GM12891 (cell line): ENCODE data around the gene NCEH1.

ENCODE experiments used
- POLR2A ChIP-seq: IDR thresholded peaks from 2 replicates; pipeline ENCODE4 v1.6.1; 2011; ENCODE audit warnings: low read depth, low read length, control low read depth
- POLR2AphosphoS5 ChIP-seq: IDR thresholded peaks from 2 replicates; pipeline ENCODE4 v1.6.1; 2011; ENCODE audit warnings: low read depth, low read length, control low read depth
- POU2F2 ChIP-seq: IDR thresholded peaks from 2 replicates; pipeline ENCODE4 v1.6.1; 2011; ENCODE audit warnings: low read depth, mild to moderate bottlenecking, control low read depth, low read length, moderate library complexity
- TAF1 ChIP-seq: IDR thresholded peaks from 2 replicates; pipeline ENCODE4 v1.6.1; 2011; ENCODE audit warnings: low read depth, low read length, control low read depth

- no peak for TF ChIP-seq POLR2A
- no peak for TF ChIP-seq POLR2AphosphoS5
- TF ChIP-seq TAF1: no peak
- TF ChIP-seq POU2F2: no peak
Observed at GRCh38 chr3:172648747-172649146, 62.1 kb downstream of the NCEH1 start.
